ENCODE data around the gene RANBP9.

RANBP9 gene

DNA sequence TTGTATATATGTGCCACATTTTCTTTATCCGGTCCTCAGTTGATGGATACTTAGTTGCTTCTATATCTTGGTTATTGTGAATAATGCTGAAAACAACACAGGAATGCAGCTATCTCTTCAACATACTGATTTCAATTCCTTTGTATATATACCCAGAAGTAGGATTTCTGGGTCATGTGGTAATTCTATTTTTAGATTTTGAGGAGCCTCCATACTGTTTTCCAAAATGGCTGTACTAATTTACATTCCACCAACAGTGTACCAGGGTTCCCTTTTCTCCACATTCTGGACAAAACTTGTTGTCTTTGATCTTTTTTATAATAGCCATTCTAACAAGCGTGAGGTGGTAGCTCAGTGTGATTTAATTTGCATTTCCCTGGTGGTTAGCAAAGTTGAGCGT, 135.6 kb downstream of the RANBP9 start:
- H3K4me3 ChIP-seq (replicated peaks; ENCODE audit: low read depth, low read length): no peak overlapping the region

DNA sequence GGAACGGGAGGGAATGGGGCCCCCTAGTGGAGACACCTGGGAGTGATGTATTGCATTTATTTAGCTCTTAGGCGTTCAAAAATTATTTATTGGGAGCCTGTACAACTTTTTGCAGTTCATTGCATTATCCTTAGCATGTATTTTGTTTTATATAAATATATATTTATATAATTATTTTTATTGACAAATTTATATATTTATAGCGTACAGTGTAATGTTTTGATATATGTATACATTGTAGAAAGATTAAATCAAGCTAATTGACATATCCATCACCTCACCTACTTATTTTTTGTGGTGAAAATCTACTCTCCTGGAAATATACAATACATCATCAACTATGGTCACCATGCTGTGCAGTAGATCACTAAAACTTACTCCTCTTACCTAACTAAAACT, 136.3 kb downstream of the RANBP9 start:
- TF ChIP-seq, protein P1, sequence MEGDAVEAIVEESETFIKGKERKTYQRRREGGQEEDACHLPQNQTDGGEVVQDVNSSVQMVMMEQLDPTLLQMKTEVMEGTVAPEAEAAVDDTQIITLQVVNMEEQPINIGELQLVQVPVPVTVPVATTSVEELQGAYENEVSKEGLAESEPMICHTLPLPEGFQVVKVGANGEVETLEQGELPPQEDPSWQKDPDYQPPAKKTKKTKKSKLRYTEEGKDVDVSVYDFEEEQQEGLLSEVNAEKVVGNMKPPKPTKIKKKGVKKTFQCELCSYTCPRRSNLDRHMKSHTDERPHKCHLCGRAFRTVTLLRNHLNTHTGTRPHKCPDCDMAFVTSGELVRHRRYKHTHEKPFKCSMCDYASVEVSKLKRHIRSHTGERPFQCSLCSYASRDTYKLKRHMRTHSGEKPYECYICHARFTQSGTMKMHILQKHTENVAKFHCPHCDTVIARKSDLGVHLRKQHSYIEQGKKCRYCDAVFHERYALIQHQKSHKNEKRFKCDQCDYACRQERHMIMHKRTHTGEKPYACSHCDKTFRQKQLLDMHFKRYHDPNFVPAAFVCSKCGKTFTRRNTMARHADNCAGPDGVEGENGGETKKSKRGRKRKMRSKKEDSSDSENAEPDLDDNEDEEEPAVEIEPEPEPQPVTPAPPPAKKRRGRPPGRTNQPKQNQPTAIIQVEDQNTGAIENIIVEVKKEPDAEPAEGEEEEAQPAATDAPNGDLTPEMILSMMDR (IDR thresholded peaks at IDR 0.05; ENCODE audit: insufficient read depth, low read length, poor library complexity, severe bottlenecking): peak; percentile 81
- Histone ChIP-seq H3K27me3 (replicated peaks; ENCODE audit: control insufficient read depth, insufficient read depth, low read length) (no peaks in the 10 kb centered on the region), H3K4me3 (replicated peaks; ENCODE audit: low read depth, low read length) (peak overlapping the region; percentile 75), H3K36me3 (ENCODE audit: control insufficient read depth, insufficient read depth, low read length) (no peaks in the 10 kb centered on the region; the same call in none of the 2 replicates)
- no peak for DNase-seq (ENCODE audit: extremely low read depth, insufficient read length)

More for the DNA sequence above, 135.6 kb downstream of the RANBP9 start:
- H3K27me3 ChIP-seq (replicated peaks; ENCODE audit: control insufficient read depth, insufficient read depth, low read length): no peaks in the 10 kb centered on the region
- H3K36me3 ChIP-seq (ENCODE audit: control insufficient read depth, insufficient read depth, low read length): no peaks in the 10 kb centered on the region; the same call in none of the 2 replicates
- DNase-seq (ENCODE audit: extremely low read depth, insufficient read length): no peak
- TF ChIP-seq, protein P1 (IDR thresholded peaks at IDR 0.05; ENCODE audit: insufficient read depth, low read length, poor library complexity, severe bottlenecking): no peak

DNA sequence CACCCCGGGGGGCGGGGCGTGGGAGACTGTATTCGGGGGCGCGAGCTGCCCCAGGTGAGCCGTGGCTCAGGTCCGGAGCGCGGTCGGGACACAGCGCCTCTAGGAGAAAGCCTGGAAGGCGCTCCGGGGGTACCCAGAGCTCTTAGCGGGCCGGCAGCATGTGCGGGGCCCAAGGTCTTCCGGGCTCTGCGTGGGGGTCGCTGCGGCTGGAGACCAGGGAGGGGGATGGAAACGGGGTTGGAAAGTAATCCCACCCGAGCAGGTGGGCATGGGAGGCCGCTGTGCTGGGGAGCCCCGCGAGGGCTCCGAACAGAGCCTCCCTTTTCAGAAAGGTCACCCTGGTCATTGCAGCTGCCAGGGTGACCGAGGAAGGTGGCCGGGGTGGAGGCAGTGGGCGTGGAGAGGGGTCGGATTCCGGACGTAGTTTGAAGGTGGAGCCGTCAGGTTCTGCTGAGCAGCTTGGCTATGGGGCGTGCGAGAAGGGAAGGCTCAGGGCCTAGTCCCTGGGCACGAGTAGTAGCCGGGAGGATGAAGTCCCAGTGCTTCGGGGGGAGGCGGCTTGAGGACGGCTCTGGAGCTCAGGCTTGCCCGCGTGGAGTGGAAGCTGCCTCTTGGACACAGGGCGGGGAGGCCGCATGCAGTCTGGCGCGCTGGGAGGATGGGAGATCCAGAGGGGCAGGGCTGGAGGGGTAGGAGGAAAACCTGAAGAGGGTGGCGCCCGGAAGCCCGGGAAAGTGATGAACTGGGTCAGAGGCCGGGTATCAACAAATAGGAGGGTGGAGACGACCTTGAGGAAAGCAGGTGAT, 136.9 kb downstream of the RANBP9 start, which contains the start of gene SIRT5:
TSS of gene SIRT5 (plus strand) at position 31 of the 806 bp plus-strand sequence. CDS start 9,510 bp downstream, outside the sequence.
- TF ChIP-seq, protein P1 (IDR thresholded peaks at IDR 0.05; ENCODE audit: insufficient read depth, low read length, poor library complexity, severe bottlenecking): no peak
- H3K36me3 ChIP-seq (ENCODE audit: control insufficient read depth, insufficient read depth, low read length): no peaks in the 10 kb centered on the region
- DNase-seq (ENCODE audit: extremely low read depth, insufficient read length): peak; percentile 89
- H3K27me3 ChIP-seq (replicated peaks; ENCODE audit: control insufficient read depth, insufficient read depth, low read length): no peaks in the 10 kb centered on the region
- peak within 1 kb of the TSS; percentile 75 for H3K4me3 ChIP-seq (replicated peaks; ENCODE audit: low read depth, low read length)

DNA sequence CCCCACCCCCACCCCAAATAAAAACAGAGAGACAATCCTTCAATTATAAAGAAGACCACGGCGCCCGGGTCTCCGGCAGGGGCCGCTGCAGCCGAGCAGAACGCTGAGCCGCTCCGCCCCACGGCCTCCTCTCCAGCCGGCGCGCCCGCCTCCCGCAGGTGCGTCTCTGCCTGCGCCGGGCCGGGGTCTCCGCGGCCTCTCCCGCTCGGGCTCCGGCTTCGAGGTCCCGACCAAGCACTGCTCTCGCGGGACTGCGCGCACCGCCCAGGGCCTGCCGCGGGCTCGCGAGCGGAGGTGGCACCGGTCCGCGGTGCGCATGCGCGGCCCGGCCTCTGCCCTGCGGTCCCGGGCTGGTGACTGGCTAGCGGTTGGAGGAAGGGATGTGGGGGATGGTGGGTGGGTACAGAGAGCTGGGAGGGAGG, 137.5 kb downstream of the RANBP9 start:
- Histone ChIP-seq H3K27me3 (replicated peaks; ENCODE audit: control insufficient read depth, insufficient read depth, low read length) (no peaks in the 10 kb centered on the region), H3K36me3 (ENCODE audit: control insufficient read depth, insufficient read depth, low read length) (no peaks in the 10 kb centered on the region), H3K4me3 (replicated peaks; ENCODE audit: low read depth, low read length) (peak overlapping the region; percentile 75)
- peak; percentile 98 for DNase-seq (ENCODE audit: extremely low read depth, insufficient read length)
- TF ChIP-seq, protein P1 (IDR thresholded peaks at IDR 0.05; ENCODE audit: insufficient read depth, low read length, poor library complexity, severe bottlenecking): peak; percentile 23

DNA sequence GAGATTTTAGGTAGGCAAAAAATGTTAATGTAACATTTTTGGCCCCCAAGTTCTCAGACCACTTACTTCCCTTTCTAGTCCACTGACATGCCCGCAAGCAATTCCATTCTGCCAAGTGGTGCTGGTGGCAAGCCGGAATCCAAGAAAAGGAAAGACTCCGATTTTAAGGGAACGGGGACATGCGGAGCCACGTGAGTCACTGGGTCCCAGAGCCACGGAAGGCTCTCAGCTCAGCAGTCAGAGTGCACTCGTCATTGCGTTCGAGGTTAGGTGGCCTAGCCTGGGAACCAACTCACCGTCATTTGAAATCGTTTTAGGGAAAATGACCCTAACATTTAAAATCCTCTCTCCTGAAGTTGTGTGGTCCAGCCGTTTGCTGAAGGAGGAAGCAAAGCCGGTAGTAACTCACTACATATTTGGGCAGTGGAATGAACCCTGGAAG, 137.9 kb downstream of the RANBP9 start:
- TF ChIP-seq, protein P1 (IDR thresholded peaks at IDR 0.05; ENCODE audit: insufficient read depth, low read length, poor library complexity, severe bottlenecking): no peak
- Histone ChIP-seq H3K36me3 (ENCODE audit: control insufficient read depth, insufficient read depth, low read length) (no peaks in the 10 kb centered on the region), H3K27me3 (replicated peaks; ENCODE audit: control insufficient read depth, insufficient read depth, low read length) (no peaks in the 10 kb centered on the region), H3K4me3 (replicated peaks; ENCODE audit: low read depth, low read length) (peak overlapping the region; percentile 75)
- peak; percentile 25 for DNase-seq (ENCODE audit: extremely low read depth, insufficient read length)
